Activated CD4-positive, CD25-positive, alpha-beta regulatory T cell (primary cell): ENCODE data around the gene KTI12.
"Not testable (repeated sequence)": the region's sequence is repeated elsewhere in the genome, so short reads cannot be mapped to it uniquely, and the experiment has no call there.

Experiments used
- DNase-seq, 4 experiments: peaks; one replicate each; lab custom pipeline; 2025; lab: John Stamatoyannopoulos, UW

Gene KTI12

GRCh38 chr1:52033190-52034049 lies at the start of gene KTI12:
TSS of gene KTI12 (minus strand) at chr1:52033810. CDS start at chr1:52033761, 49 bp downstream.
- DNase-seq, result peak; percentile 61 to 79 (median 73)

DNA sequence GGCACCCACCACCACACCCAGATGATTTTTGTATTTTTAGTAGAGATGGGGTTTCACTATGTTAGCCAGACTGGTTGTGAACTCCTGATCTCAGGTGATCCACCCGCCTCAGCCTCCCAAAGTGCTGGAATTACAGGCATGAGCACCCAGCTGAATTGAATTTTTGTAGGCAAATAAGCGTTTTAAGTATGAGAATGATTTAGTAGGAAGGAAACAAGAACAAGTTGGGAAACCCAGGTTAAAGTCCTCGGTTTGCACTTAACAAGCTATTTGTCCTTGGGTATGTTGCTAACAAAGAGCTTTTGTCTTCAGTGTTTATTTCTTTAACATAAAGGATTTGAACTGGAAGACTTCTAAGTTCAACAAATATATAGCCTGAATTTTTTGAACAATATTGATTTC lies 46.4 kb upstream of the KTI12 start:
- no peak for DNase-seq

DNA sequence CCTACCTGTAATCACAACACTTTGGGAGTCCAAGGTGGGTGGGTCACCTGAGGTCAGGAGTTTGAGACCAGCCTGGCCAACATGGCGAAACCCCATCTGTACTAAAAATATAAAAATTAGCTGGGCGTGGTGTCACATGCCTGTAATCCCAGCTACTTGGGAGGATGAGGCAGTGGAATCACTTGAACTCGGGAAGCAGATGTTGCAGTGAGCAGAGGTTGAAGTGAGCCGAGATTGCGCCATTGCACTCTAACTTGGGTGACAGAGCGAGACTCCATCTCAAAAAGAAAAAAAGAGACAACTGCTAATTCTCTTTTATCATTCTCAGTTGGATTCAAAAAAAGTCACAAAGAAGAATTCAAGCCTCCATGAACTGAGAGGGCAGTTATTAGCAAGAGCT lies 43.7 kb upstream of the KTI12 start:
- DNase-seq, result not testable (repeated sequence)

GRCh38 chr1:52072291-52072690 lies 38.7 kb upstream of the KTI12 start:
- no peak for DNase-seq

GRCh38 chr1:52070704-52071103 lies 37.1 kb upstream of the KTI12 start:
- no peak for DNase-seq

DNA sequence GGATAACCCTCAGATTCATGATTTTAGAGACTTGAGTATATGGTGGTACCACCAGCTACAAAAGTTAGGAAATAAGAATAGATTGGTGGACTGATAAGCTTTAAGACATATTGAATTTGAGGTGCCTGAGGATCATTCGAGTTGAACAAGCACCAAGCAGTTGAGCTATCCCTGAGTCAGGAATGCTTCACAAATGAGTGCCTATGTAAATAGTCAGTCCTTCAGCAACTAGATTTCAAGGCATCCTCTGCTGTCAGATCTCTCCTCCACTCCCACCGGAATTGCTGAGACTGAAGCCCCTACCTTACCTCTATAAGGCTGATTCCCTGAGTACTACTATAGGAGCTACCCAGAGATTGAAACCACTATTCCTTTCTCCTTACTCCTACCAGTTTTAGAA lies 29.6 kb upstream of the KTI12 start:
- no peak for DNase-seq

DNA sequence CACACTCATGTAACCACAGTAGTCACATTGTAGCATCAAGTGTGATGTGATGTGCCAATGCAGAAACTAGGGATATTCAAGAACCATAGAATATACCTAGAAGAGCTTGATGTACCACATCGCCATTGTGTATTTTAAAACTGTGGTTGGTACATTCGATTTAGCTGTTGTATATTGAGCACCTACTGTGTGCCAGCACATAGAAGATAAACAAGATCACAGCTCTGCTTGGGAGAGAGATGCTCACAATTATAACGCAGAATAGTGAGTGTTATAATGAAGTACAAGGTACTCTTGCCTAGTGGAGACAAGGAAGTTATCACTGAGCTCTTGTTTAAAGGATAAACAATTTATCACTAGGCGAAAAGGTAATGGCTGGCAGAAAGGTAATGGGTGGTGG lies 27.2 kb upstream of the KTI12 start:
- DNase-seq, result no peak

GRCh38 chr1:52059888-52060287 lies 26.3 kb upstream of the KTI12 start:
- DNase-seq, result no peak

- no peak for DNase-seq
Measured at GRCh38 chr1:52059321-52059720, 25.7 kb upstream of the KTI12 start.

GRCh38 chr1:52057876-52058415 lies 24.3 kb upstream of the KTI12 start:
- no peak for DNase-seq

DNA sequence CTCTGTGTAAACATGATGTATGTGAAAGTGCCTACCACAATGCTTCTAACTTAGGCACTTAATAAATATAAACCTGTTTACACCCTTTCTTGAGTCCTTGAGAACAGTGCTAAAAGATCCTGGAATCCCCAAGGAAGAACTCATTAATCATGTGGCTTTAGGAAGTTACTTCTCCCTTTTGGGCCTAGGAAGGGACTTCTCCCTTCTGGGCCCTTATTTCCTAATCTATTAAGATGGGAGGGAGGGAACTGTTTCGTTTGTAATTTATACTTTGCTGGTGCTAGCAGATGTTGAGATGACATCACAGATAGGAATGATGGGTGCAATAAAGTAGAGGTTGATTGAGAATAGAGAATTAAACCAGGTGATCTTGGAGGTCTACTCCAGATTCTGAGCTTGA lies 23.6 kb upstream of the KTI12 start:
- DNase-seq, result no peak

- DNase-seq, result no peak
Measured at GRCh38 chr1:52056937-52057231, 23.3 kb upstream of the KTI12 start.

- peak; percentile 78 to 91 (median 84) for DNase-seq
Measured at GRCh38 chr1:52056163-52056936, 22.7 kb upstream of the KTI12 start, which contains the start of gene BTF3L4. TSS of gene BTF3L4 (plus strand) at chr1:52056295. CDS start at chr1:52059848, 3,553 bp downstream.

DNA sequence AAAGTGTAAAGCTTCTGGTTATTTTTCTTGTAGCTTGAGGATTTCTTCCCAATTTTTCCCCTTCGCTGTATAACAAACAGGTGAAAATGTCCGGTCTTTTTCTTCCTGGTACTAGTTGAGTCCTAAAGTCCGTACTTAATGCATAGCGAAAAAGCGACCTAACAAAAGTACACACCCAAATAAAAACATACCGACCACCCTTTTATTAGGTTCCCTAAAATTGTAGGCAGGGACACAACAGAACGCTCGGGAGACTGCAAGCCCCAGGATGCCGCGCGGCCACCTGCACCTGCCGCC lies 22.2 kb upstream of the KTI12 start:
- no peak for DNase-seq

DNA sequence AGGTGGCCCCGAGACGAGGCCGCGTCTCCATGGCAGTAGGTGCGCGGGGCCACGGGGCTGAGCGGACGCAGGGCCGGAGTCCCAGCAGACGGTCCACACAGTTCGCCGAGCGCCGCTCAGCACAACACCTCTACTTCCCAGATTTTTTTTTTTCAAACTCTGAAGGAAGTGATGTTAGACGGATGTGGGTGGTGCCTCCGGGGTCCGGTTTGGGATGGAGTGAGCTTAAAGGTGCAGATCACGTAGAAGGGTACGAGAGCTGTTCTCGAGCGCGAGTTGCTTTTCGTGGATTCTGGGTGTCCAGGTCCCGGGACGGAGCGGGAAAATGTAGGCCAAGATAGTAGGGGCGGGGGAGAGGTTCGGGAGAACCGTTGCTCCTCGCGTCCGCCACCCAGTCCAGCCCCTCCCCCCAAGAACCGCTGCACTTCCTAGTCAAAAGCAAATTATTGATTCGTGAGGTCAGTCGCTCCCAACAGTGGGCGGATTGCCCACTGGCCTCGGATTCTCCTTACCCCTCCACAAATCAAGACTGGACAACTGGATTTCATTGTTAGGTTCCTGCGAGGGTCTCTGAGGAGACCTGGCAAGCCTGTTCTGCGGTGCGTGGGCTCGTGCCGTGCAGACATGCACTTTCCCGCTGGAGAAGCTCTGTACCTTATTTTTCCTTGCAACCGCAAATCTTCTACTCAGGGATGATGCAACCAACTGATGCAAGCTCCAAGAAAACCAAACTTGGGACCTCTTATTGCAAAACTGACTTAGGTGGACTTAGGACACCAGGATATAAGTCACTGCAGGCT lies 21.7 kb upstream of the KTI12 start, which contains the start of gene TXNDC12:
TSS of gene TXNDC12 (minus strand) at position 126 of the 800 bp plus-strand sequence. CDS start at position 31, 95 bp downstream.
- peak; percentile 13 to 19 (median 16) for DNase-seq

DNA sequence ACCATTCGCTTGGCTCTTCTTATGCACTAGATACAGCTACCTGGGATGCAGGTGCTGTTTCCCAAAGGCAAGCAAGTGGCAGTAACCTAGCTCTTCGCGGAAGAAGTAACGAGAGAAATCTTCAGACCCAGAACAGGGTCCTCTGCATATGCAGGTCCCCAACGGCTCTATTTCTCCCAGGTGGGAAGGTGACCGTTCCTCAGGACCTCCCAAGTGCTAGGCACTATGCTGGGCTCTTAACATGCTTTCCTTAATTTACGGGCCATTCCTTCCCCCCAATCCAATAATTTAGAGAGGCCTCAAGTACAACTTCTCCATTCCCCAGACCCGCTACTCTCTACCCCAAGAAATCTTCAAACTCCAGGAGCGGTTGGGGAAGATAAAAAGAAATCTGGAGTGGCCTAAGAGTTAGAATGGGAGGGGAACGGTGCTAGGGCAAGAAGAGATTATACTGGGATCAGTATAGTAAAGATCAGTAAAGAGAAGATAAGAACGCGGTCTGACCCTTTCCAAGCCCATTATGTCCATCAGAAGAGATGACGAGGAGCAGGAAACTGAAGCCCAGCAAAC lies 21.0 kb upstream of the KTI12 start:
- DNase-seq, result no peak

DNA sequence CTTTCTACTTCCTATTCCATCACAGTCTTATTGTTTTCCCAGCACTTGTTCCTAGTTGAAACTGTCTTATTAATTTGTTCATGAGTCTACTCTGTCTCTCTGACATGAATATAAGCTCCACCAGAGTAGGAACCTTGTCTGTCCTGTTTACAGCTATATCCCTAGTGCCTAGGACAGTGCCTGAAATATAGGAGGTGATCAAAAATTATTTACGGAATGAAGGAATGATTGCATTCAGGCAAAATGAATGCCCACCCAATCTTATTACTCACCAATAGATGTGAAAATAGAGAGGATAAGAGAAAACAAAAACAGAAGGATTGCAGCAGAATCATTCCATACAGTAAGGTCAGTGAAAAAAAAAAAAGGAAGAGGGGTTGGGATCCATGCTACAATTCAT lies 20.3 kb upstream of the KTI12 start:
- DNase-seq, result no peak

GRCh38 chr1:52049337-52049736 lies 15.7 kb upstream of the KTI12 start:
- DNase-seq, result not testable (repeated sequence)

DNA sequence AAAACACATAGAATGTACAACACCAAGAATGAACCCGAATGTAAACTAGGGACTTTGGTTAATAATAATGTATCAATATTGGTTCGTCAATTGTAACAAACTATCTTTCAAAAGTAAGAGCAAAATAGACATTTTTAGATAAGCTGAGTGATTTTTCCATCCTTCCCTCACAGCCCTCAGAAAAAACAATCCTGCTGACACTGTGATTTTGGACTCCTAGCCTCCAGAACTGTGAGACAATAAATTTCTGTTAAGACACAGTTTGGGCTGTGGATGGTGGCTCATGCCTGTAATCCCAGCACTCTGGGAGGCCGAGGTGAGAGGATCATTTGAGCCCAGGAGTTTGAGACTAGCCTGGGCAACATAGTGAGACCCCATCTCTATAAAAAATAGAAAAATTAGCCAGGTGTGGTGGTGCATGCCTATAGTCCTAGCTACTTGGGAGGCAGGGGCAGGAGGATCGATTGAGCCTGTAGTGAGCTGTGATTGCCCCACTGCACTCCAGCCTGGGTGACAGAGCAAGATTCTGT lies 12.1 kb upstream of the KTI12 start:
- not testable (repeated sequence) for DNase-seq

- DNase-seq, result no peak
Measured at GRCh38 chr1:52045236-52045635, 11.6 kb upstream of the KTI12 start.

DNA sequence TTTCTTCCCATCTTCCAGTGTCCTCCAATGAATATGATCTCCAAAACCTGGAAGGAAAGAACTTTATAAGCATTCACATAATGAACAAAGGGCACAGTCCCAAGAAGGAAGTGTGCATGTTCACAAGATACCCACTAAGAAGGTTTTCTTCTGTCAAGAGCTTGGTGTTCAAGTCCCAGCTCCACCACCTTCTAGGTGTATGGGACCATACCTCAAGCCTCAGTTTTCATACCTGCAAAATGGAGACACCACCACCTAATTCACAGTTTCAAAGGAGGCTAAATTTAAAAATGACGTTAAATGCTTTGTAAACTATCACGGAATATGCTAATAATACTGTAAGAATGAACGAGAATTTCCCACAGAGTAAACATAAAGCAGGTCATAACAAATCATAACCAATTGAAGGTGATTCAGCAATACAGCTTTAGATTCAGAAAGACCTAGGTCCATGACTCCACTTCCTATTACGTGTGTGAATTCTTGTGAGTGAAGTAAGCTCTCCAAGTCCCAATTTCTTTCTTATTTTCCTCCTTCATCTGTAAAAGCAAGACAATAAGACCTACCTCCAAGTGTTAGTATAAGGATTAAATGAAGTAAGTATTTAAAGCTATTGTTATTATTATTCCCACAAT lies 8.1 kb upstream of the KTI12 start:
- no peak for DNase-seq
